Activated CD8-positive, alpha-beta memory T cell treated with anti-CD3 and anti-CD28 coated beads, Interleukin-2, amount 50 U/mL, for 4 hours (primary cell): ENCODE data around the gene PEX14.

Experiments used
- DNase-seq: peaks from one replicate; pipeline ENCODE4 v3.0.0-alpha.2; 2020

Gene PEX14

DNA sequence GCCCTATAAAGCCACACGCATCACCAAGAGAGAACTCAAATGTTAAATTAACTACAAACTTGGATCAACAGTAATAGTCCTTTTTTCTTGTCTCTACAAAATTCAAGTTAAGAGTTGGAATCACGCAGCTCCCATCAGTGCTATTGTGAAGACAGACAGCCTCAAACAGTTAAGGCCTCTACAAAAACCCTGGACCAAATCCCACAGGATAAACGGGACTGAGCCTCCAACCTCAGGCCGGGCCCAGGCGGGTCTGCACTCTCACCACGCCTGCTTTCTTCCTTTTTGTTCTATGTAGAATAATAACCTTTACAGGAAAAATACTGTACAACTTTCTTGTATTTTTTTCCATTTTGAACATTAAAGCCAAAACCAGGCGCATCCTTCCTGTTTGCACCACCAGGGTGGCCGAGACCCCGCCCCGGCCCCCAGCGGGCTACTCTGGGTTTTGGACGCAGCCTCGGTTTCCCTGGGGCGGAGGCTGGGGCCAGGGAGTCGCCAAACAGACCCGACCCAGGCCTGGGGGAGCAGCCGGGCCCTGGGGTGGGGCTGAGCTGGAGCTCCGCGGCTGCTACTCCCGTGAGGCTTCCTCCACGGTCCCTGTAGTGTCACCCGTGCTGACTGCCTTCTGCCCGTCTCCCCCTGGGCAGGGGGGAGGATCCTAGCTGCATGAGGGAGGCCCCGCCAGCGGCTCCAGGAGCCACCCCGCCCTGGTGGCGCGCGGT, 163.2 kb downstream of the PEX14 start:
- no peak for DNase-seq

DNA sequence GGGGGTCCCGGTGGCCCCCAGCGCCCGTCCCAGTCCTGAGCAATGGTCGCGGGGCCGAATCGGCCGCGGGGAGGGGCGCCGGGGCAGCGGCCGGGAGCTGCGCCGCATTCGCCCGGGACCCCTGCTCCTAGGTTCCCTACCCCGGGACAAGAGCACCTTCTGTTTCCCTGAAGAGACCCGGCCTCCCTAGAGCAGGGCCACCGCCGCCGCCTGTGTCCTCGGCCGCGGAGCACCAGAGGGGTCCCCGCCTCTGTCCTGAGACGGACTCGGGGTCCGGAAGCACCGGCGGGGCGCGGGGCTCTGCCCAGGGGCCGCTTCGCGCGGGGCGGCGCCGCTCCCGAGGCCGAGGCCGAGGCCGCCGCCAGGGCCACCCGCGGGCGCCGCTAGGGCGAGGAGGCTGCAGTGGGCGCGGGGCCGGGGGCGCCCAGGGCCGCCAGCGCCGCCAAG, 163.8 kb downstream of the PEX14 start:
- DNase-seq = no peak

DNA sequence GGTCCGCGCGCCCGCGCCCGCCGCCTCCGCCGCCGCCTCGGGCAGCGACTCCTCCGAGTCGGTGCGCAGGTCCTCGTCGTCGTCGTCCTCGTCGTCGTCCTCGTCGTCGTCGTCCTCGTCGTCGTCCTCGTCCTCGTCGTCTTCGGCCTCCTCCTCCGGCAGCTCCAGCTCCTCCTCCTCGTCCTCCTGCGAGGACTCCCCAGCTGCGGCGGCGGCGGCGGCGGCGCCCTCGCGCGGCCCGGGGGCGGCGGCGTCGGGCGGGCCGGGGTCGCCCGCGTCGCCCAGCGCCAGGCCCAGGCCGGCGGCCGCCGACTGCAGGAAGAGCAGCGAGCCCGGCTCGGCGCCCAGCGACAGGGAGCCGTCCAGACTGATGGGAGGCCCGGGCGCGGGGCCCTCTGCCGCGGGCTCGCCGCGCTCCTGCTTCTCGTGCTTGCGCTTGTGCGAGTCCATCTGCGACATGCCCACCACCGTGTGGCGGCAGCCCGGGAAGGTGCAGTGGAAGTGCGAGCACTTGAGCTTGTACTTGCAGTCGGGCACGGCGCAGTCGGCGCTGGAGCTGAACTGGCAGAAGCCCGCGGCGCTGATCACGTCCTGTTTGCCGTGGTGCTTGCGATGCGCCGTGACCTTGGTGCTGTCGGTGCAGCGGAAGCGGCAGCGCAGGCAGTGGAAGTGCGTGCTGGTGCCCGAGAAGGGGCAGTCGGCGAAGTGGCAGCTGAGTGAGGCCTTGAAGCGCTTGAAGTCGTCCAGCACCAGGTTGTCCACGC, 164.4 kb downstream of the PEX14 start:
- DNase-seq = no peak

DNA sequence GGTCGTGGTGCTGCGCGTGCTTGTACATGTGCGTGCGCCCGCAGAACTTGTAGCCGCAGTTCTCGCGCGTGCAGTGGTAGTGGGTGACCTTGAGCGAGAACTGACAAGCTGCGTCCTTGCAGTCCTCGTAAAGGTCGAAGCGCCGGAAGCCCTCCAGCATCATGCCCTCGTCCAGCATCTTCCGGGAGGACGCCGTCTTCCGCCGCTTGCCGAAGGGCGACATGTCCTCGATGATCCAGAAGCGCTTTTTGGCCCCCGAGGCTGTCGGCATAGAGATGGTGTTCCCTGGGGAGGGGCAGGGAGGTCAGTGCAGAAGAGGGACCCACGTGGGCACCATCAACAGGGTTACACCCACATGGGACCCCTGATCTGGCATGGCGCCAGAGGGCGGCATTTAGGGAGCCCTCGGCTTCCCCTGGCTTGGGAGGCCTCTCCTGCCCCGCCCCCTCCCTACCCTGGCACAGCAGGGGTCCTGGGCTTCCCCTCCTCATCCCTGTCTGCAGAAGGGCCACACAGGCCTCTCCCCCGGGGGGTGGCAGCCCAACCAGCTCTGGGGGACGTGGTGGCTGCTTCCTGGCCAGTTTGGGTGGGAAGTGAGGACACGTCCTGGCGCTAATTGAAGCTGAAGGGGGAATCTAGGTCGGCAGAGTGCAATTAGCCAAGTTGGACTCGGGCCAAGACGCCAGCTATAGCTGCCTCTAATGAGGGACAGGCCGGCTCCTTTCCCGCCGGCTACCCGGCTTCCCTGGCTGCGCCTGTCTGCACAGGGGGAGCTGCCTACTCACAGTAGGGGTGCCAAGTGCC, 165.2 kb downstream of the PEX14 start:
- DNase-seq = no peak

DNA sequence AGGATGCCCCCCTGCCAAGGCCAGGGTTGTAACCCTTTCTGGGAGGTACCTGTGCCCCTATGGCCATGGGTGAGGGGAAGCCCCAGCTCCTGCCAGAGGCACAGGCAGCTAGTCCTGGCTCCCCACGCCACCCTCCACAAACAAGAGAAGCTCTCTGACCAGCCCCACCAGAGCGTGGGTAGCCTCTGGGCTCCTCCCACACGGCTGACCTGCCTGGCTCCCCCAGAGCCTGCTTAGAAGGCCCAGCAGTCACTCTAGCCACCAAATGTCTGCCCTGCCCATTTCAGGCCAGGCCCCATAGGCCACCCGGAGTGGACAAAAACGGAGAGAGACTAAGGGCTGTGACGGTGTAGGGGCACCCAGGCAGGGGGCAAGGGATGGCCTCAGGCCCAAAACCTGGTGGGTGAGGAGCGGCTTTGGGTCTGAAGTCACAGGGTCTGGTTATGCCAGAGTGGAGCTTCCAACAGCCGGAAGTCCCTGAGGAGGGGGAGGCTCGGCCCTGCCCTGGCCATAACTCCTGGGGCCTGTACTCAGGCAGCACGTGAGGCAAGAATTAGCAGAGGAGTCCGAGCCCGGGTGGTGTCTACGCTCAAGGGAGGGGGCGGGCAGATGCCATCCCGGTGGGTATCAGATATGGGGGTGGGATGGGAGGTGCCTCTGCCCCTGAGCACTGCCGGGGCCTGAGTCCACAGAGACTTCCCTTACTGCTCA, 166.2 kb downstream of the PEX14 start:
- no peak for DNase-seq

DNA sequence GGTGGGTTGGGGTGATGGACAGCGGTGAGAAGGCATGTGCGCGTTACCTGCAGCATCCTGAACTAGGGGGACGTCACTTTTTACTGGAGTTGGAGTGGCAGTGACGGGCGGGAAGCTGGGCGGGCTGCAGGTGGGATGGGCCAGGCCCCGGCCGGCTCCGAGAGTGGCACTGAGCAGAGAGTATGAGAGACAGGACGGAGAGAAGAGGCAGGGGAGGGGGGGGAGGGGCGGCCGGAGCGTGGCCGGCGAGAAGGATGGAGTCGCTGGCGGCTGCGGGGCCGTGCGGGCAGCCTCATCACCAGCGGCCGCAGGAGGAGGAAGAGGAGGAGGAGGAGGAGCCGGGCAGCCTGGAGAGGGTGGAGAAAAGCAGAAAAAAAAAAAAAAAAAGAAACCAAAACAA, 167.2 kb downstream of the PEX14 start:
- DNase-seq = no peak

DNA sequence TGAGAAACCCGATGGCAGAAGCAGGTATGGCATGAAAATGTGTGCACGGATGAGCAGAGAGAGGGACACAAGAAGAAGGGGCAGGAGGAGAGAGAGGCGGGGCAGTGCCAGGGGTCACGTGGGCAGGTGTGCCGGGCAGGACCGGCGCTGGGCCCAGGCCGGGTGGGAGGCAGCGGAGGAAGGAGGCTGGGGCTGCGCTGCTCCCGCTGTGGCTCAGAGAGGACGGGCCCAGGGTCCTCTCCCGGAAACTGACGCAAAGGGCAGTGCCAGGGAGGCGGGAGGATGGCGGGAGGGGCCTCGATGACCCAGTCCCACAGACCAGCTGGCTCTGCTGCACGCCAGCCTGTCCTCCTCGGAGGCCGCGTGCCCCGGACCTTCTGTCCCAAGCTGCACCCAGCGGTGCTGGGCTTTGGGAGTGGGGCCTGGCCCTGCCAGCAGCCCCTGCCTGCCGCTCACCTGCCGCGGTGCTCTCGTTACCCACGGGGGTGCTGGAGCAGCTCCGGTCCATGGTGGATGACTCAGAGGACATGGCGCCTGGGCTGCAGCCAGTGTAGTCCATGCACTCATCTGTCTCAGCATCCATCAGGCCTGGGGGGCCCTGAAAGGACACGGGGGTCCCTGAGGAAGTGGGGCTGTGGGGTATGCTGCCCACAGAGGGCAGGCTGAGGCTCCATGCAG, 167.8 kb downstream of the PEX14 start:
- DNase-seq = no peak

DNA sequence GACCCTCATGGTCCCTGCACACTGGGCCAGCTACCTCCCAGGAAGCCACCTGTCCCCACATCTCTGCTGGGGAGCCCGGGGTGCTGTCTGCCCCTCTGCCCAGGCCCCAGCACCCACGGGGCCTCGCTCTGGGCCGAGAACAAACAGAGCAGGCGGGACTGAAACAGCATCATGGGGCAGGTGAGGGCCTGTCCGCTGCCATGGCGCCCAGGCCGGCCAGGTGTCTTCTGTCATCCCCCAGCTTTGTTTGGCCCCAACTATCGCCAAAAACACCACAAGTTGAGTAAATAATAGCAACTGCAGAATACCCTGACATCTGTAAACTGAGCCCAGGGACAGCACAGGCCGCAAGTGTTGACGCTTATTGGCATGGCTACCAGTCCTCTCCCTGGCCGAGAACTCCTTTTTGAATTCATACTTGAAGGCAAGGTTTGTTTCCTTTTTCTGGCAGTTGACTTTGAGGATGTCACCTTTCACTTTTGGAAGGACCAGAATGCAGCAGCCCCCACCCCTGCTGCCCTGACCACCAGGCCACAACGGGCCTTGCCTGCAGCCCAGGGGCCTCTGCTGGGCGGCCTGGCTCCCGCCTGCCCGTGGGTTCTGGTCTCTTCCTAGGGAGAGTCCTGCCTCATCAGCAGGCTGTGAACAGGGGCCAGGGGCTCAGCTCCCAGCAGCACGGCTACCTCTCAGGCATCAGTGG, 169.0 kb downstream of the PEX14 start:
- DNase-seq = no peak

DNA sequence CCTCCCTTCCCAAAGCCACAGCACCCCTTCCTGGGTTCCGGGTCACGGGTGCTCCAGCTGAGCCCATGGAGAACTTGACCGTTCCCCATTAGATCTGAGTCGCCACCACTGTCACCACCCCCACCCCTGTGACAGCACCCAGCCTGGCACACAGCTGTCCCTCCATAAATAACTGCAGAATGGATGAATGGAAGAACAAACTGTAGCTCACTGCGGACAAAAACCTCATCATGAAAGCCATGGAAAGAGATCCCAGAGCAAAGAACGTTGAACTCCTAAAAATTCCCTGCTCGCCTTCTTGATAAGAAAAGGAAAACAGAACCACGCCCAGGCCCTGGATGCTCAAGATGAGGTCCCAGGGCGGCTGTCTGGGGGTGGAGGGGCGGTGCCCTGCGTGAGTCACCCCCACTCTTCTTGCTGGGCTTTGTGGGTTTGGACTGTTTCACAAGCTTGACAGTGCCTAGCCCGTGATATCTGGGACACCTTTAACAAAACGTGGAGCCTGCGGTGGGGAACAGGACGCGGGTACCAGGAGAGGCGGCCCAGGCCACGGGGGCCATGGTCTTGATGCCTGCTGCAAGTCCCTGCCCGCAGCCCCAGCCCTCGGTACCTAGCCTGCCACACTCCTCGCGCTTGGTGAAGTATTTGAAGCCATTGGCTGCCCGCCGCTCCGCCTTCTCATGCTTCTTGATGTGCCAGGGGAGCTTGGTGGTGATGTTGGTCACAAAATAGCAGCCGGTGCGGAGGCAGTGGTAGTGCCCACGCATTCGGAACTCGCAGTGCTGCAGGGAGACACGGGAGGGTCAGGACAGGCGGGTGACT, 169.8 kb downstream of the PEX14 start:
- no peak for DNase-seq

DNA sequence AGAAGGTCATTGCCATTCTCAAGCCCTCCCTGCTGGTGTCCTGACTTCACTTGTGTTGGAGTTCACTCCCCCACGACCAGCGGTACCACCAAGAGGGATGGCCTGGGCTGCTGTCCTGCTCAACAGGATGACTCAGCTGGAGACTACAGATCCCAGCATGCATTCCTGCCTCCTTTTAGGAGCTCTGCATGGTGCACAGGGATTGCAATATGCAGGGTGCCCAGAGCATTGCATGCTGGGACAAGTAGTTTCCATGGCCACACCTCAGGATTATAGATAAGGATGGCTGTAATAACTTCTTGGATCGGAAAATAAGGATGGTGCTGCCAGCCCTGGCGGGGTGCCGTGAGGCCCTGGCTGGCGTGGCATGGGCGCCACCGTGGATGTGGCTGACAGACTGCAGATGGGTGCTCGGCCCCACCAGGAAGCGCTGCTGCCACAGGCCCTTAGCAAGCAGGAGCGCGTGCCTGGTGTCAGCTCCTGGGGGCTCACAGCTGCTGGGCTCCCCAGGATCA, 171.7 kb downstream of the PEX14 start:
- DNase-seq = no peak

DNA sequence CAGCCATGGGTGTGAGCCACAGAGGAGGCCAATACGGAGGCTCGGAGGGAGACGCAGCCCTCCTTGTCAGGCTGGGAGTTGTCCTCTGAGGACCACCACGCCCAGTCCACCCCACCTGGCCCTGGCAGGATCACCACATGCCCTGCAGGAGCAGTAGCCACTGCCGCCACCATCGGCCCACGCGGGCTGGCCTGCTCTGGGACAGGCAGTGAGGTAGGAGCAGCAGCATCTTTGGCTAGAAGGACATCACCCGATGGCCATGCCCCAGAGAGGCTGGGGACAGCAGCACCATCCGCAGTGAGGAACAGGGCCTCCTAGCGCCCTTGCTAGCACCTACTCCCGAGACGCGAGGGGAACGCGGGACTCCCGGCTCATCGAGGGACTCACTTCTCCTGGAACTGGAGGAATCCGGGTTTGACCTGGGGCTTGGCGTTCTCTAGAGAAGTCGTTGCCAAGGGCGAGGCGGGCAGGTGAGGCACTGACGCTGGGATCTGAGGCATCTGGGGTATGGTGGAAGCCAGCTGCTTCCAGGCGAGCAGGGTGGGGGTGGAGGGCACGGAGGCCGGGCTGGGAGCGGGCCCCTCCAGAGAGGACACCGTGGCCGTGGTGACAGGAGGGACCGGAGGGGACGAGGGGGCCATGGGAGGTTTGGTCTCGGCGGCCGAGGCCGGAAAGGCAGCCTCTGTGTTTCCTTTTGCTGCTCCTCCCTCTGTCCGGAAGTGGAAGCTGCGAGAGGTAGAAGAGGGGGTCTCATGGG, 172.8 kb downstream of the PEX14 start:
- DNase-seq = no peak

DNA sequence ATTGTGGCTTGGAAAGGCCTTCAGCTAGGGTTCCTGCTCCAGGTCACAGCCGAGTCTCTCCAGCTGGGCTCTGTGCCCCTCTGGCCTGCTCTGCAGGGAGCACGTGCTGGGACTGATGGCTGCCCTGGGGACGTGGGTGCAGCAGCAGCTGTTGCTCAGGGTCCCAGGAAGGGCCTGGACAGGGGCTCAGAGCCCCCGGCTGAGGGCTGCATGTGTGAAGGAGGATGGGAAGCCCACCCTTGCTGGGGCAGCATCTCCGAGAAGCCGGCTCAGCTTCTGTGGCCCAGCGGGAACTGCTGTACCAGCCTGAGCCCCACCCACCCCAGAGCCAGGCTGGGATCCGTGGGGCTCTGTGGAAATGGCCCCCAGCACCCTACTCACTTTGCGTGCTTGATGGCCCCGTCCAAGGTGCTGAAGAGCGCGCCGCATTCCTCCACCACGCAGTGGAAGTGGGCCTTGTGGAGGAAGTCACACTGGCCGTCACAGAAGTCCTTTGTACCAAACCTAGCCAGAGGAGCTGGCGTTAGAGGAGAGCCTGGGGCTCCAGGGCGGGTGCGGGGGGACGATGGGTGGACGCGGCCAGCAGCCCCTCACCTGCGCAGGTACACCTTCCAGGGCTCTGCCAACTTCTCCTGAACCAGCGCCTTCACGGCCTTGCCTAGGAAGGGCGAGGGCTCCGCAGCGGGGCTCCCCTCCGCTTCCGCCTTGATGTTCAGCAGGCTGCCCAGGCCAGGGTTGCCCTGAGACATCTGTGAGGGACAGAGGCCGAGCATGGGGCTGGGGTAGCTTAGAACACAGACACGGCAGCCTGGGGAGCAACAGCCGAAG, 174.2 kb downstream of the PEX14 start:
- DNase-seq = no peak

DNA sequence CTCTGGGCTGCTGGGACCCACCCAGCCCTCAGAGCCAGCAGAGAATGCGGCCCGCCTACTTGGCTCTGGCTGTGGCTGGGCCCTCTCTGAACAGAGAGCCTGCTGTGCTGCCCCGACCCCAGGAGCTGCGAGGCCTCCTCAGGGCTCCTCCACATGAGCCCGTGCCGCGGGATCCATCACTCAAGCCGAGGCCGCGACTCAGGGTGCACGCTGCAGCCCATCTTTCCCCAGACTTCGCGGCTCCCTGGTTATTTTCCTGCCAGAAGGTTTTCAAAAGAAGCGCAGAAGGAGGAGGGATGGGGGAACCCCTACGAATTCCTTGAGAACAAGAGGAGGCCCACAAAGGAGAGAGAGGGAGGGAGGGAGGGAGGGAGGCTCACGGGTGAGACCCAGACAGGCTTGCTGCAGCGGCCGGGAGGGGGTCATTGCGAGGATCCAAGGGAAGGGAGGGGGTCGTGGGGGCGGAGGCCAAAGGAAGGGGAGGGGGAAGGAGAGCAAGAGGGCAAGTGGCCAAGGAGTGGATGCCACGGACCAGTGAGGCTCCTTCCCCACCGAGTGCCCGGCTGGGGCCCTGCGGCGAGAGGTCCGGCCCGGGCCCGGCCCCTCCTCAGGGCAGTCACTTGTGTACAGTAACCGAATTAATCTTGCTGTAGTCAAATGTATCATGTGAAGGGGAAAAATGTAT, 174.9 kb downstream of the PEX14 start:
- DNase-seq = no peak

DNA sequence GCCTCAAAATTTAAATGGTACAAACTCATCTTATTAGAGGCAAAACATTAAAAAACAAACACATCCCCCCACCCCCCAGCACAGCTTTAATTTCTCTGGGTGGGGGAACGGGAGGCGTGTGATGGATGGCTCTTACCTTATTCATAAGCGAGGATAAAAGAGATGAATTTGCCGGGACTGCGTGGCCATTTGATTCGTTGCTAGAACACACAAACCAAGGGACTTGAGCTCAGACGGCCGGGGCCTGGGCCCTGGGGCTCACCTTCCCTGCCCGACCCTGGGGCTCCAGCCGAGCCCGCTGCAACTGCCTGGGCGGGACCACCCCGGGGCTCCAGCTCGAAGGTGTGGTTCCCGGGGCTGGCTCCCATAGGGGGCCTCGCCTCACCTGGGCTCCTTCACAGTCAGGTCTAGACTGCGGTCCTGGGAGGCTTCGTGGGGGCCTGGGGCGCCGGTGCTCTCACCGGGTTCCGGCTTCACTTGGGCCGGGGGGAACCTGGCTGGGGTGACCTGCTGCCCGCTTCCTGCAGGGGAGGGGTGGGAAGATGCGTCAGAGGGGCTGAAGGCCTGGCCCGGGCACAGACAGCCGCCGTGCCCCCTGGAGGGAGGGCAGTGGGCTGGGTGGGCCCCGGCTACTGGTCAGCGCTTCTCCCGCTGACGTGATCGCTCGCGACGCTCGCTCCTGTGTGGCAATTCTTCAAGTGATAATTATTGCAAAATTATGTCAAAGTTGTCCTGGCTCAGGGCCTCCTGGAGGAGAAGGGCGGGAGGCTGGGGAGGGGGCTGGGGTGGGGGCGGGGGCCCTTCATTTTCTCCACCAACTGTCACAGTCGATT, 176.0 kb downstream of the PEX14 start:
- no peak for DNase-seq

DNA sequence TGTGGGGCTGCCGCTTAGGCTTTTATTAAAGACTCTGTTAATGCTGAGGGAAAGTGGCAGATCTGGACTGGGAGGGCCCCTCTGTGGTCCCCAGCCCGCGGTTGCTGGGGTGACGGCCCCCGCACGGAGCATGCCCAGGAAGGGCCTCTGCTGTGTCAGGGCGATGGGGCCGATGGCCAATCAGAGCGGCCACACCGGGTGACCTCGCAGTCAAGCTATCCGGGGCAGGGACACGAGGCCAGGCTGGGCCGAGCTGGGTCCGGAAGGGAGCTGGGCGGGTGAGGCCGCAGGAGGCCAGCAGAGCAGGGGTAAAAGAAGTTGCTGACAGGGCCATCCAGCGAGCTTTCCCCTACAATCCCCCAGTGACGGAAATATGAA, 176.6 kb downstream of the PEX14 start:
- no peak for DNase-seq

DNA sequence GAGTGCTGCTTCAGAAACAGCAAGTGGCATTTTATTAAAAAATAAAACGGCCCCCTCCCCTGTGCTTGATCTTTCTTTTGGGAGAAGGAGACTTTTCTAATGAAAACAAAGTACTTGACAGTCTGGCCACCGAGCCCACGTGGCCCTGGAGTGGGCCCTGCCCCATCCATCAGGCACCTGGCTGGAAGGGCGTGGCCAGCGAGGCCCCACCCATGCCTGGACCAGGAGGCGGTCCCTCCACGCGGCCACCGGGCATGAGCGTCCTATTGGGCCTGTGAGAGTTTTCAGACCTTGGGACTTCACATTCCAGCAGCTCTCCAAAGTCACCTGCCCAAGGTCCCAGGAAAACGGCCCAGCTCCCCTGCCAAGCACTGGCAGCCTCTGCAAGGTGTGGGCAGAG, 177.0 kb downstream of the PEX14 start:
- no peak for DNase-seq

DNA sequence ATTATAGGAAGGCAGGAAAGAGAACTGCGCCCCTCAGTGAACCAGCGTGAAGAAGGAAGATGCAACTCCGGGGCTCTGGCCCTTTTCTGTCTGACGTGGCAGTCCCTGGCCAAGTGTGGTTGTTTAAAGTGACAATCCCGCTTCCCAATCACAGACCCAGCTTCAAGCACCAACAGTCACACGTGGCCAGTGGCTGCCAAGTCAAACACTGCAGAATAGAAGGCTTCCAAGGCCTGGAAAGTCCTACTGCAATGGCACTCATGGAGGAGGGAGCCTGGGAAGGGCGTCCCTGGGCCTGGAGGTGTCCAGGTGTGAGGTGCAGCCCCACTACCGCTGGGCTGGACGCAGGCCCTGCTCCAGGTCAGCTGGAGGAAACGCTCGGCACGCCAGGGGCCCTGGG, 177.9 kb downstream of the PEX14 start:
- no peak for DNase-seq
